Endothelial cell of umbilical vein (primary cell): ENCODE results near the gene ATOSB.

Experiments used
- CTCF ChIP-seq, 2 donors: IDR thresholded peaks; 1 replicate in 1 of 2; 2 replicates in 1 of 2; pipeline ENCODE4 v1.5.1; 2011; ENCODE audit warnings: low read length in 2 of 2, mild to moderate bottlenecking in 2 of 2, moderate library complexity in 2 of 2, control low read depth in 1 of 2, inconsistent platforms in 1 of 2, low read depth in 1 of 2; ENCODE audit not compliant: insufficient read depth in 1 of 2; ENCODE audit errors: extremely low read depth in 1 of 2
- EZH2 ChIP-seq: IDR thresholded peaks from 2 replicates; pipeline ENCODE4 v1.6.1; 2012; ENCODE audit warnings: borderline replicate concordance, low read depth, mild to moderate bottlenecking, moderate library complexity, low read length, inconsistent platforms; ENCODE audit not compliant: severe bottlenecking
- MAX ChIP-seq: IDR thresholded peaks from 2 replicates; pipeline ENCODE4 v1.6.1; 2011; ENCODE audit not compliant: insufficient read depth, insufficient read length
- POLR2A ChIP-seq: IDR thresholded peaks from 2 replicates; pipeline ENCODE4 v1.6.1; 2012; ENCODE audit warnings: low read depth, mild to moderate bottlenecking, control low read depth, low read length
- POLR2AphosphoS5 ChIP-seq: IDR thresholded peaks from 2 replicates; pipeline ENCODE4 v1.6.1; 2012; ENCODE audit warnings: low read depth, mild to moderate bottlenecking, control low read depth, low read length, moderate library complexity; ENCODE audit not compliant: insufficient read depth

- no peak for TF ChIP-seq CTCF (IDR thresholded peaks at IDR 0.05; ENCODE audit: extremely low read depth in 1 of 2, insufficient read depth in 1 of 2, low read depth in 1 of 2, low read length in 2 of 2)
- TF ChIP-seq EZH2: no peak
- no peak for TF ChIP-seq POLR2A
- no peak for TF ChIP-seq MAX
- TF ChIP-seq POLR2AphosphoS5: no peak
Measured at GRCh38 chr9:35140093-35140492, 24.4 kb upstream of the ATOSB start.
